K562 (cell line): ENCODE measurements around the gene RAD51AP1. TPM values are rescaled to one million over a fixed set of nuclear protein-coding genes. Genes with fewer than 3 reads are reported as not detected.

ENCODE experiments used
- CREM ChIP-seq: IDR thresholded peaks from 2 replicates; pipeline ENCODE4 v1.6.1; 2014; ENCODE audit warnings: antibody characterized with exemption, low read depth
- PHF20 ChIP-seq: fragments of 450-650 bp; IDR thresholded peaks from 2 replicates; pipeline ENCODE4 v1.6.1; 2018; ENCODE audit not compliant: partially characterized antibody
- PHF8 ChIP-seq: fragments of 200-600 bp; sonication (generic); IDR thresholded peaks from 2 replicates; pipeline ENCODE4 v1.6.1; 2012; ENCODE audit warnings: mixed run types, mild to moderate bottlenecking, inconsistent platforms, low read length, moderate library complexity, borderline replicate concordance
- POLR2A ChIP-seq: fragments of 450-650 bp; conservative IDR thresholded peaks from 2 replicates; pipeline ENCODE4 v1.6.1; 2016
- PRDM10 ChIP-seq: fragments of 450-650 bp; IDR thresholded peaks from 2 replicates; pipeline ENCODE4 v1.6.1; 2018; ENCODE audit not compliant: partially characterized antibody
- PRMT5 ChIP-seq: sonication (generic); formaldehyde crosslinking; IDR thresholded peaks from 2 replicates; pipeline ENCODE4 v1.5.0; 2020; ENCODE audit warnings: missing genetic modification reagents
- TEAD4 ChIP-seq, 2 experiments: sonication (generic) in 1 of 2; formaldehyde crosslinking in 1 of 2; IDR thresholded peaks; 2 replicates each; pipeline versions ENCODE4 v1.6.1 to v1.8.0; 2012 to 2022; ENCODE audit warnings: borderline replicate concordance in 1 of 2, inconsistent platforms in 1 of 2, low read length in 1 of 2, mild to moderate bottlenecking in 1 of 2, missing genetic modification reagents in 1 of 2
- ZNF274 ChIP-seq: IDR thresholded peaks from 2 replicates; pipeline ENCODE4 v1.6.1; 2011; ENCODE audit warnings: low read depth, mild to moderate bottlenecking, low read length, moderate library complexity, borderline replicate concordance
- ZNF407 ChIP-seq: fragments of 450-650 bp; IDR thresholded peaks from 2 replicates; pipeline ENCODE4 v1.6.1; 2016; ENCODE audit warnings: low read depth
- ZSCAN29 ChIP-seq: fragments of 450-650 bp; IDR thresholded peaks from 2 replicates; pipeline ENCODE4 v1.6.1; 2017
- polyA plus RNA-seq, 8 experiments: library from polyadenylated mRNA; depleted of rRNA in 4 of 8; stranded (reverse) in 5 of 8; unstranded in 3 of 8; fragments of >200 nt; fragmentation: Nextera tagmentation in 2 of 8; fragmentation: Illumina TruSeq in 1 of 8; extraction: Ambion mirVana in 2 of 8; extraction: Trizol in 1 of 8; gene quantifications; 2 replicates each; pipeline versions ENCODE4 v1.2.1 to v1.2.3, GENCODE V29; 2011 to 2014; ENCODE audit warnings: inconsistent platforms in 1 of 8, missing spikeins in 1 of 8
- total RNA-seq, 7 experiments: library from RNA; depleted of rRNA in 6 of 7; stranded (reverse); fragments of >200 nt in 6 of 7; fragmentation: Illumina TruSeq in 2 of 7; extraction: Trizol in 2 of 7; gene quantifications; 2 replicates each; pipeline versions ENCODE4 v1.2.1 to v1.2.3, GENCODE V29; 2011 to 2021; ENCODE audit warnings: low replicate concordance in 1 of 7

RAD51AP1 gene
- total and polyA plus RNA-seq, 9 of the 15 experiments (the other 6 are each of a cell fraction or from before 2014, with no cell fraction given): 43.8 to 111 (median 89.1) TPM

GRCh38 chr12:4604684-4605193, 66.0 kb downstream of the RAD51AP1 start (continued):
- TF ChIP-seq PRDM10 (peak; percentile 77), PHF8 (peak; percentile 55; the same call in 1 of the 2 replicates), PRMT5 (CRISPR knock-in tag) (no peak), PHF20 (peak; percentile 20), CREM (peak; percentile 39; the same call in 1 of the 2 replicates), TEAD4 (IDR thresholded peaks at IDR 0.05; ENCODE audit: low read length) (no peak), TEAD4 (CRISPR knock-in tag; IDR thresholded peaks at IDR 0.05; ENCODE audit: borderline replicate concordance) (no peak), ZNF407 (peak; percentile 93), ZNF274 (no peak), ZSCAN29 (peak; percentile 43; the same call in 1 of the 2 replicates), POLR2A (peak; percentile 69)
